Stromal cell of bone marrow (primary cell): ENCODE measurements around the gene CADPS2.

Experiments
- DNase-seq: peaks from one replicate; pipeline ENCODE4 v3.0.0-alpha.2; 2012; ENCODE audit warnings: low read depth

CADPS2 gene

DNA sequence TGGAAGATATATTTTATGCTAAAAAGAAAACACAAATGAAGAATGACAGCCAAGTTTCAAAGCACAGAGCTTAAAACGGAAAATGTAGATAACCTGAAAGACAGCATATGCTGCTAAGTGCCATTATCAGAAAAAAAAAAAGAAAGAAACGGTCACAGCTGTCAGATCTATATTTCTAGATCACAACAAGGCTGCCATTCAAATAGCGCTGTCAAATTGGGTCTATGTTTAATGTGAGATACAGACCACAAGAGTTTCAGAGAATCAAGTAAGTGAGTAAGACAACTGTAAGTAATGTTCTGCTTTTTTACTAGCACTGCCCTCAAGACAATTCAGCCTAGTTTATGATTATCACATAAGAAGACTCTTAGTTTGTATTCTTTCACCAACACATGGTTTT lies 117.4 kb downstream of the CADPS2 start:
- DNase-seq = no peak

- DNase-seq = no peak
Measured at GRCh38 chr7:122767339-122767738, 118.9 kb downstream of the CADPS2 start.

DNA sequence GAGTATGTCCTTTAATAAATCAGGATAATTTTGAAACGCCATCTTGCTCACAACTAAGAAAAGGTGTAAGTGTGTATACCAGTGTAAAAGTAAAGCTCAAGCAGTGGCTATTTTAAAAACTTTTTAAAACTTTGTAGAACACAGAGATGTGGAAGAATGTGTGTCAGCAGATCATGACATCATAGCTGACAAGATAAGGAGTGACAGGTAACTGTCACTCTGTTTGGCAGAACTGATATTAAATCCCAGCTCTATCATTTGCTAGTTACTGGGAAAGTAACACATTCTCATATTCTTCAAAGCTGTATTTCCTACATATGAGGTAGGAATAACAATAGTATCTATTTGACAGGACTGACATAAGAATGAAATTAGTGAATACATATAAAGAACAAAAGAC lies 119.7 kb downstream of the CADPS2 start:
- no peak for DNase-seq

GRCh38 chr7:122764902-122765301 lies 121.4 kb downstream of the CADPS2 start:
- DNase-seq = no peak

- DNase-seq = no peak
Measured at GRCh38 chr7:122764020-122764419, 122.2 kb downstream of the CADPS2 start.

- DNase-seq = no peak
Measured at GRCh38 chr7:122762071-122762470, 124.2 kb downstream of the CADPS2 start.

DNA sequence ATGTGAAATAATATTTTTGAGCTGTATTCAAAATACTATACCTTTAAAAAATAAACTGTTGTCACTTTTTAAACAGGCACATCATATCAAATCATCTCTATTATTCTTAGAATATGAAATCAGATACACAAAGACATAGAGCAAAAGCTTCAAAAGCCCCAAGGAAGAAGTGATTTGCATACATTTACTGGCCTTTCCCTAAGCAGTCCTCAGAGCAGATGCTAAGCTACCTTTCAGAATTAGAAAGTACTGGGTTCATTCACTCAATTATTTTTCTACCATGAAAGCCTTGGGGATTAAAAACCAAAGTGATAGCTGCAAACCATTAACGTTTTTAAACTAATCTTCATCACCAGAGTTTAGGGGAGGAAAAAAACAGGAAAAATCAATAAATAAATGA lies 127.8 kb downstream of the CADPS2 start:
- DNase-seq = no peak

DNA sequence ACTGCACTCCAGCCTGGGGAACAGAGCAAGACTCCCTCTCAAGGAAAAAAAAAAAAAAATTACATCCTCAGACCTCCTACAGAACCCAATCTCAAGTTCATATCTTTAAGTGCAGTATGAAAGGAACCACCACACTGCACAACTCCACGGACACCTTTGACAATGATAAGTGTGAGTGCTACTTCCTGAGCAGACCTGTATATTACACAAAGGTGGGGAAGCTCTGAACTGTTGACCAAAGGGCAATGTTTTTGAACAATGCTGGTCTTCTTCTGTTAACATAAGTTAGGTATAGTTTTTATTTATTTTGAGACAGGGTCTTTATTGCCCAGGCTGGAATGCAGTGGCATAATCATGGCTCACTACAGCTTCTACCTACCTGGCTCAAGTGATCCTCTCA lies 129.4 kb downstream of the CADPS2 start:
- DNase-seq = no peak

GRCh38 chr7:122755696-122756095 lies 130.6 kb downstream of the CADPS2 start:
- no peak for DNase-seq

- DNase-seq = no peak
Measured at GRCh38 chr7:122752583-122752982, 133.7 kb downstream of the CADPS2 start.

GRCh38 chr7:122750389-122750788 lies 135.9 kb downstream of the CADPS2 start:
- DNase-seq = no peak

GRCh38 chr7:122748195-122748594 lies 138.1 kb downstream of the CADPS2 start:
- no peak for DNase-seq

GRCh38 chr7:122746948-122747347 lies 139.3 kb downstream of the CADPS2 start:
- DNase-seq = no peak

- no peak for DNase-seq
Measured at GRCh38 chr7:122743211-122743610, 143.0 kb downstream of the CADPS2 start.

GRCh38 chr7:122738947-122739346 lies 147.3 kb downstream of the CADPS2 start:
- DNase-seq = no peak

- DNase-seq = no peak
Measured at GRCh38 chr7:122736183-122736582, 150.1 kb downstream of the CADPS2 start.

GRCh38 chr7:122727759-122728158 lies 158.5 kb downstream of the CADPS2 start:
- no peak for DNase-seq

- no peak for DNase-seq
Measured at GRCh38 chr7:122727354-122727753, 158.9 kb downstream of the CADPS2 start.

- DNase-seq = no peak
Measured at GRCh38 chr7:122726881-122727280, 159.4 kb downstream of the CADPS2 start.

GRCh38 chr7:122724366-122724765 lies 161.9 kb downstream of the CADPS2 start:
- DNase-seq = no peak

- no peak for DNase-seq
Measured at GRCh38 chr7:122719010-122719578, 167.2 kb downstream of the CADPS2 start.

DNA sequence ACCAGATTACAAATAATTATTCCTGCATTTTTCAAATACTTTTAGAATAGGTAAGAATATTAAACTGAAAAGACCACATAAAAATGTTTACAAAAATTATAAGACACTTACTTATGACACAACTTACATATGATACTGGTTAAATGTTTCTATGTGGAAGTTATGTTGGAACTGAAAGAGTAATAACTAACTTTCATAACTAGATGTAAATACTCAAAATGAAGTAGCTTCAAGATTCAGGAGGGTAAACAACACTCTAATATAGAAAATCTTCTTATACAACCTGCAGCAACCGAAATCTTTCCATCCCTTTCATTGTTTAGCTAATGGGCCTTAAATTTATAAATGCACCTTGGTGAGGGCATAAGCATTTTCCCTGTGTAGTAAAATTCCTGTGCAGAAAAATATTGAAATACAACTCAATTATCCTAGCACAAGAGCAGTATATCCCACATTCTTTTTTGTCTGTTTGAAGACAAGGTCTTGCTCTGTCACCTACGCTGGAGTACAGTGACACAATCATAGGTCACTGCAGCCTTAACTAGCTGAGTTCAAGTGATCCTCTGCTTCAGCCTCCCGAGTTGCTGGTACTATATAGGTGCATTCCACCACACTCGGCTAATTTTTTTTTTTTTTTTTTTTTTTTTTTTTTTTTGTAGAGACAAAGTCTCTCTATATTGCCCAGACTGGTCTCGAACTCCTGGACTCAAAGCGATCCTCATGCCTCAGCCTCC lies 168.7 kb downstream of the CADPS2 start:
- no peak for DNase-seq

DNA sequence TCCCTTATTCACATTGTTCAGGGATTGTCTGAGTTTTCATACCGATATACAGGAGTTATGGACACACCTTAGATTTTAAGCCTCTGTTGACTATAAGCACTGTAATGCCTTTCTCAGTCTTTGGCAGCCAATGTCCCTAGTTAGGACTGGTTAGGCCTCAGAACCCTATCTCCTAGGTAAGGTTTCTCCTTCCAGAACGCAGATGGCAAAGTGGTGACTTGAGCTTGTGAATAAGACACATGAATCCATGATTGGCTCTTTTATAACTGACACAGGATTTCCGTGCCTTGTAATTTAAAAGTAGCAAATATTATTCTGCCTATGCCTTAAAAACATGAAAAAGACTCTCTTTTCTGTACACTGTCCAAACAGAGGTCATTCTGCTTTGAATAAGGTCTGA lies 171.1 kb downstream of the CADPS2 start:
- DNase-seq = no peak

DNA sequence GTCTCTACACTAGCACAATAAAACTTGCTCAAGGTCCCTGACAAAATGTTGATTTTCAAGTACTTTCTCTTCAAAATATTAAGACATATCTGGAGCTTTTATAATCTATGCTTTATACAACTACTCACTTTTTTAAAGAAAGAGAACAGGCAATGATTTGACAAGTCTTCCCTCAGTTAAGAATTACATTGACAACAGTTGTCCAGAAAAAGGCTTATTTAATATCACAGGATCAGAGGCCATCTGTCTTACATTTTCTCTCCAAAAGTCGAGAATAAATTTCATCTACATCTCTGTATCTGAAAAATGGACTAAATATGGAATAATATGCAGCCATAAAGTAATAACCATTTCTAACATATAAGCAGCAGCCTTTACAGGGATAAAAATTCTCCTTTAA lies 175.3 kb downstream of the CADPS2 start:
- no peak for DNase-seq
